Measurements from ENCODE around the gene CCDC102A.

GRCh38 chr16:57567691-57568090 lies 31.3 kb upstream of the CCDC102A start:
- TF ChIP-seq, protein P1, sequence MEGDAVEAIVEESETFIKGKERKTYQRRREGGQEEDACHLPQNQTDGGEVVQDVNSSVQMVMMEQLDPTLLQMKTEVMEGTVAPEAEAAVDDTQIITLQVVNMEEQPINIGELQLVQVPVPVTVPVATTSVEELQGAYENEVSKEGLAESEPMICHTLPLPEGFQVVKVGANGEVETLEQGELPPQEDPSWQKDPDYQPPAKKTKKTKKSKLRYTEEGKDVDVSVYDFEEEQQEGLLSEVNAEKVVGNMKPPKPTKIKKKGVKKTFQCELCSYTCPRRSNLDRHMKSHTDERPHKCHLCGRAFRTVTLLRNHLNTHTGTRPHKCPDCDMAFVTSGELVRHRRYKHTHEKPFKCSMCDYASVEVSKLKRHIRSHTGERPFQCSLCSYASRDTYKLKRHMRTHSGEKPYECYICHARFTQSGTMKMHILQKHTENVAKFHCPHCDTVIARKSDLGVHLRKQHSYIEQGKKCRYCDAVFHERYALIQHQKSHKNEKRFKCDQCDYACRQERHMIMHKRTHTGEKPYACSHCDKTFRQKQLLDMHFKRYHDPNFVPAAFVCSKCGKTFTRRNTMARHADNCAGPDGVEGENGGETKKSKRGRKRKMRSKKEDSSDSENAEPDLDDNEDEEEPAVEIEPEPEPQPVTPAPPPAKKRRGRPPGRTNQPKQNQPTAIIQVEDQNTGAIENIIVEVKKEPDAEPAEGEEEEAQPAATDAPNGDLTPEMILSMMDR (IDR thresholded peaks at IDR 0.05 in 2 of 3, conservative IDR thresholded peaks at IDR 0.05 in 1 of 3; ENCODE audit: control insufficient read depth in 2 of 3, extremely low read depth in 1 of 3, insufficient read depth in 1 of 3, low read depth in 3 of 3, low read length in 3 of 3): no peak
- TF ChIP-seq NR2C2 (IDR thresholded peaks at IDR 0.05; ENCODE audit: borderline replicate concordance, control insufficient read depth, insufficient read length, low read depth) (no peak), LARP7 (IDR thresholded peaks at IDR 0.05) (no peak), JUND (IDR thresholded peaks at IDR 0.05; ENCODE audit: low read depth, low read length) (no peak), EP300 (IDR thresholded peaks at IDR 0.05; ENCODE audit: borderline replicate concordance in 1 of 2, control insufficient read depth in 1 of 2, low read depth in 2 of 2, low read length in 2 of 2) (no peak), SREBF2 (IDR thresholded peaks at IDR 0.05; ENCODE audit: low read length) (no peak), POLR2A (IDR thresholded peaks at IDR 0.05; ENCODE audit: low read depth, low read length) (peak; percentile 38; the same call in 1 of the 2 replicates), SPI1 (IDR thresholded peaks at IDR 0.05; ENCODE audit: borderline replicate concordance, insufficient read depth, low read depth, low read length) (no peak), TAF1 (IDR thresholded peaks at IDR 0.05; ENCODE audit: borderline replicate concordance, low read depth, low read length) (no peak), ZNF622 (IDR thresholded peaks at IDR 0.05) (no peak)
- TF ChIP-seq, protein P2, sequence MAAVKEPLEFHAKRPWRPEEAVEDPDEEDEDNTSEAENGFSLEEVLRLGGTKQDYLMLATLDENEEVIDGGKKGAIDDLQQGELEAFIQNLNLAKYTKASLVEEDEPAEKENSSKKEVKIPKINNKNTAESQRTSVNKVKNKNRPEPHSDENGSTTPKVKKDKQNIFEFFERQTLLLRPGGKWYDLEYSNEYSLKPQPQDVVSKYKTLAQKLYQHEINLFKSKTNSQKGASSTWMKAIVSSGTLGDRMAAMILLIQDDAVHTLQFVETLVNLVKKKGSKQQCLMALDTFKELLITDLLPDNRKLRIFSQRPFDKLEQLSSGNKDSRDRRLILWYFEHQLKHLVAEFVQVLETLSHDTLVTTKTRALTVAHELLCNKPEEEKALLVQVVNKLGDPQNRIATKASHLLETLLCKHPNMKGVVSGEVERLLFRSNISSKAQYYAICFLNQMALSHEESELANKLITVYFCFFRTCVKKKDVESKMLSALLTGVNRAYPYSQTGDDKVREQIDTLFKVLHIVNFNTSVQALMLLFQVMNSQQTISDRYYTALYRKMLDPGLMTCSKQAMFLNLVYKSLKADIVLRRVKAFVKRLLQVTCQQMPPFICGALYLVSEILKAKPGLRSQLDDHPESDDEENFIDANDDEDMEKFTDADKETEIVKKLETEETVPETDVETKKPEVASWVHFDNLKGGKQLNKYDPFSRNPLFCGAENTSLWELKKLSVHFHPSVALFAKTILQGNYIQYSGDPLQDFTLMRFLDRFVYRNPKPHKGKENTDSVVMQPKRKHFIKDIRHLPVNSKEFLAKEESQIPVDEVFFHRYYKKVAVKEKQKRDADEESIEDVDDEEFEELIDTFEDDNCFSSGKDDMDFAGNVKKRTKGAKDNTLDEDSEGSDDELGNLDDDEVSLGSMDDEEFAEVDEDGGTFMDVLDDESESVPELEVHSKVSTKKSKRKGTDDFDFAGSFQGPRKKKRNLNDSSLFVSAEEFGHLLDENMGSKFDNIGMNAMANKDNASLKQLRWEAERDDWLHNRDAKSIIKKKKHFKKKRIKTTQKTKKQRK (IDR thresholded peaks at IDR 0.05; ENCODE audit: low read depth, low read length): no peak
- TF ChIP-seq, protein P3, sequence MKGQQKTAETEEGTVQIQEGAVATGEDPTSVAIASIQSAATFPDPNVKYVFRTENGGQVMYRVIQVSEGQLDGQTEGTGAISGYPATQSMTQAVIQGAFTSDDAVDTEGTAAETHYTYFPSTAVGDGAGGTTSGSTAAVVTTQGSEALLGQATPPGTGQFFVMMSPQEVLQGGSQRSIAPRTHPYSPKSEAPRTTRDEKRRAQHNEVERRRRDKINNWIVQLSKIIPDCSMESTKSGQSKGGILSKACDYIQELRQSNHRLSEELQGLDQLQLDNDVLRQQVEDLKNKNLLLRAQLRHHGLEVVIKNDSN (IDR thresholded peaks at IDR 0.05; ENCODE audit: borderline replicate concordance, extremely low read length, insufficient read depth, low read depth, low read length): no peak

Data from GM12878 (cell line).